A673 (cell line): ENCODE measurements around the gene SERPINA5. TPM values are rescaled to one million over a fixed set of nuclear protein-coding genes. Genes with fewer than 3 reads are reported as not detected.

ENCODE experiments used
- BruUV-seq: library from RNA; stranded (reverse); fragments of 400-500 nt; replicated peaks from 2 replicates; lab custom pipeline; 2021; lab: Mats Ljungman, UMichigan
- CTCF ChIA-PET: fragments of 300-600 bp; sonication (Branson Sonifier 250); formaldehyde crosslinking; loops from one replicate; lab custom pipeline; 2022; ENCODE audit warnings: antibody characterized with exemption; lab: Charles Lee
- POLR2A ChIA-PET: fragments of 300-600 bp; sonication (Branson Sonifier 250); formaldehyde crosslinking; loops from one replicate; lab custom pipeline; 2022; ENCODE audit warnings: antibody characterized with exemption; ENCODE audit not compliant: low non-redundant PET; lab: Charles Lee
- DNase-seq: peaks from one replicate; pipeline ENCODE4 v3.0.0-alpha.2; 2015; ENCODE audit warnings: low spot score
- H3K27ac ChIP-seq: fragments of 200-600 bp; sonication (generic); 2 replicates; pipeline ENCODE4 v1.5.1; 2016; ENCODE audit warnings: mixed run types, low read depth, mild to moderate bottlenecking, mixed read lengths, antibody characterized with exemption, low read length; ENCODE audit not compliant: poor library complexity, severe bottlenecking
- H3K27me3 ChIP-seq: fragments of 200-600 bp; sonication (generic); replicated peaks from 2 replicates; pipeline ENCODE4 v1.6.1; 2017; ENCODE audit warnings: mixed run types, low read depth, mild to moderate bottlenecking, mixed read lengths, antibody characterized with exemption, low read length; ENCODE audit not compliant: insufficient read depth, poor library complexity
- H3K36me3 ChIP-seq: fragments of 200-600 bp; sonication (generic); 2 replicates; pipeline ENCODE4 v1.6.1; 2016; ENCODE audit warnings: mixed run types, mild to moderate bottlenecking, mixed read lengths, antibody characterized with exemption, low read length; ENCODE audit not compliant: insufficient read depth, poor library complexity, severe bottlenecking
- H3K4me1 ChIP-seq: fragments of 200-600 bp; sonication (generic); 2 replicates; pipeline ENCODE4 v1.6.1; 2017; ENCODE audit warnings: mixed run types, mild to moderate bottlenecking, mixed read lengths, antibody characterized with exemption, low read length; ENCODE audit not compliant: insufficient read depth, poor library complexity, severe bottlenecking
- H3K4me3 ChIP-seq: fragments of 200-600 bp; sonication (generic); 2 replicates; pipeline ENCODE4 v1.5.1; 2016; ENCODE audit warnings: low read depth, mixed run types, mild to moderate bottlenecking, mixed read lengths, low read length; ENCODE audit not compliant: poor library complexity, severe bottlenecking
- H3K9me3 ChIP-seq: fragments of 200-600 bp; sonication (generic); 2 replicates; pipeline ENCODE4 v1.6.1; 2016; ENCODE audit warnings: mixed run types, low read depth, mild to moderate bottlenecking, mixed read lengths, antibody characterized with exemption, low read length; ENCODE audit not compliant: poor library complexity, severe bottlenecking
- EZH2 ChIP-seq: fragments of 200-600 bp; sonication (generic); IDR thresholded peaks from 2 replicates; pipeline ENCODE4 v1.6.1; 2017; ENCODE audit warnings: borderline replicate concordance, low read depth, mild to moderate bottlenecking, mixed read lengths, antibody characterized with exemption, low read length; ENCODE audit not compliant: poor library complexity, severe bottlenecking
- intact Hi-C: fragments of 100-400 bp; cut with micrococcal nuclease; formaldehyde crosslinking; loops from one replicate; pipeline ENCODE4 v1.10.0; 2022; ENCODE audit not compliant: unreplicated experiment
- total RNA-seq: library from RNA; stranded (reverse); gene quantifications from 2 replicates; pipeline ENCODE4 v1.2.3, GENCODE V29; 2021
- TF ChIP-seq, protein P1 (sequence below): fragments of 300-800, 200-600 bp; sonication (generic); conservative IDR thresholded peaks from 2 replicates; pipeline ENCODE4 v1.5.1; 2017; ENCODE audit warnings: low read depth, mild to moderate bottlenecking, antibody characterized with exemption, low read length, moderate library complexity, mixed read lengths

Gene SERPINA5
- total RNA-seq, 1 experiment from 2014 or later, result not detected

- no peaks in the 10 kb centered on the region for H3K36me3 ChIP-seq
- H3K9me3 ChIP-seq, result no peaks in the 10 kb centered on the region
- BruUV-seq, result no TSS peak
- H3K27ac ChIP-seq, result no peak overlapping the region
- intact Hi-C loops, result no loop called here
- no peak overlapping the region for H3K4me3 ChIP-seq
- DNase-seq, result peak; percentile 39
- peaks cover 26% of the 10 kb centered on the region for H3K4me1 ChIP-seq
- ChIA-PET CTCF (interaction anchor here (0.6 kb wide), 2 partner anchors 694 to 1064 kb away, joined by 4 to 14 read pairs; no protein-coding TSS in a partner anchor), POLR2A (no interaction called here)
- TF ChIP-seq, protein P1, sequence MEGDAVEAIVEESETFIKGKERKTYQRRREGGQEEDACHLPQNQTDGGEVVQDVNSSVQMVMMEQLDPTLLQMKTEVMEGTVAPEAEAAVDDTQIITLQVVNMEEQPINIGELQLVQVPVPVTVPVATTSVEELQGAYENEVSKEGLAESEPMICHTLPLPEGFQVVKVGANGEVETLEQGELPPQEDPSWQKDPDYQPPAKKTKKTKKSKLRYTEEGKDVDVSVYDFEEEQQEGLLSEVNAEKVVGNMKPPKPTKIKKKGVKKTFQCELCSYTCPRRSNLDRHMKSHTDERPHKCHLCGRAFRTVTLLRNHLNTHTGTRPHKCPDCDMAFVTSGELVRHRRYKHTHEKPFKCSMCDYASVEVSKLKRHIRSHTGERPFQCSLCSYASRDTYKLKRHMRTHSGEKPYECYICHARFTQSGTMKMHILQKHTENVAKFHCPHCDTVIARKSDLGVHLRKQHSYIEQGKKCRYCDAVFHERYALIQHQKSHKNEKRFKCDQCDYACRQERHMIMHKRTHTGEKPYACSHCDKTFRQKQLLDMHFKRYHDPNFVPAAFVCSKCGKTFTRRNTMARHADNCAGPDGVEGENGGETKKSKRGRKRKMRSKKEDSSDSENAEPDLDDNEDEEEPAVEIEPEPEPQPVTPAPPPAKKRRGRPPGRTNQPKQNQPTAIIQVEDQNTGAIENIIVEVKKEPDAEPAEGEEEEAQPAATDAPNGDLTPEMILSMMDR, result no peak
- no peak for TF ChIP-seq EZH2
- H3K27me3 ChIP-seq, result no peaks in the 10 kb centered on the region
Measured at GRCh38 chr14:94598816-94599655, 17.8 kb downstream of the SERPINA5 start.

GRCh38 chr14:94599656-94600004 lies 18.4 kb downstream of the SERPINA5 start:
- CTCF ChIA-PET, result no interaction called here
- DNase-seq, result no peak
- Histone ChIP-seq H3K27ac (no peak overlapping the region), H3K36me3 (no peaks in the 10 kb centered on the region), H3K4me1 (peaks cover 26% of the 10 kb centered on the region), H3K27me3 (no peaks in the 10 kb centered on the region), H3K9me3 (no peaks in the 10 kb centered on the region), H3K4me3 (no peak overlapping the region)
- POLR2A ChIA-PET, result interaction anchor here (0.5 kb wide), 1 partner anchor 182 kb away, joined by 7 read pairs; no protein-coding TSS in a partner anchor
- intact Hi-C loops, result no loop called here
- TF ChIP-seq, protein P1, result no peak
- TF ChIP-seq EZH2, result no peak
- BruUV-seq, result no TSS peak

DNA sequence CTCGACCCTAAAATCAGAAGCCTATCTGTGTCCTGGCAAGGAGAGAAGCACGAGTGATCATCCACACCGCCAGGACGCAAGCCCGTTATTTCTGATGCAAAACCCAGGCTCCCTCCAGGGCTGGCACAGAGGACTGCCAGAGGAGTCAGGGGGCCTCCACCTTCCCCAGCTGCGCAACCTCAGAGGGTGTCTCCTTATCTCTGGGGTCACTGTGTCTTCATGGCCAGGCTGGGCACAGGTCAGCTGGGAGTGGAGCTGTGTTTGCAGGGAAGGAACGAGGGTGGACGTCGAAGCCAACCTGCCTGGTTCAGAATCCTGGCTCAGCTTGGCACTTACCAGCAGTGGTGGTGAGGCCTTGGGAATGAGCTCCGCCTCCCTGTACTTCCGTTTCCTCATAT lies 18.9 kb downstream of the SERPINA5 start:
- no peaks in the 10 kb centered on the region for H3K36me3 ChIP-seq
- H3K4me3 ChIP-seq, result no peak overlapping the region
- no peak overlapping the region for H3K27ac ChIP-seq
- ChIA-PET CTCF (no interaction called here), POLR2A (interaction anchor here (0.5 kb wide), 1 partner anchor 182 kb away, joined by 7 read pairs; no protein-coding TSS in a partner anchor)
- no peak for DNase-seq
- H3K27me3 ChIP-seq, result no peaks in the 10 kb centered on the region
- BruUV-seq, result no TSS peak
- peaks cover 26% of the 10 kb centered on the region for H3K4me1 ChIP-seq
- intact Hi-C loops, result no loop called here
- no peaks in the 10 kb centered on the region for H3K9me3 ChIP-seq
- TF ChIP-seq EZH2, result no peak
- TF ChIP-seq, protein P1, result no peak
